Lung microvascular endothelial cell (primary cell): ENCODE data around the gene SNX9. TPM values are rescaled to one million over a fixed set of nuclear protein-coding genes. Genes with fewer than 3 reads are reported as not detected.
"Not testable (repeated sequence)": the region's sequence is repeated elsewhere in the genome, so short reads cannot be mapped to it uniquely, and the experiment has no call there.

ENCODE experiments used
- DNase-seq, 2 donors: peaks; one replicate each; pipeline versions ENCODE4 v3.0.0 to v3.0.0-alpha.2; 2010; ENCODE audit warnings: low read depth in 2 of 2
- total RNA-seq: library from RNA; depleted of rRNA; stranded (reverse); fragments of >200 nt; gene quantifications from 2 replicates; pipeline ENCODE4 v1.2.1, GENCODE V29; 2014

Gene SNX9
- 31.6 and 50.8 TPM in 2 replicates for total RNA-seq

DNA sequence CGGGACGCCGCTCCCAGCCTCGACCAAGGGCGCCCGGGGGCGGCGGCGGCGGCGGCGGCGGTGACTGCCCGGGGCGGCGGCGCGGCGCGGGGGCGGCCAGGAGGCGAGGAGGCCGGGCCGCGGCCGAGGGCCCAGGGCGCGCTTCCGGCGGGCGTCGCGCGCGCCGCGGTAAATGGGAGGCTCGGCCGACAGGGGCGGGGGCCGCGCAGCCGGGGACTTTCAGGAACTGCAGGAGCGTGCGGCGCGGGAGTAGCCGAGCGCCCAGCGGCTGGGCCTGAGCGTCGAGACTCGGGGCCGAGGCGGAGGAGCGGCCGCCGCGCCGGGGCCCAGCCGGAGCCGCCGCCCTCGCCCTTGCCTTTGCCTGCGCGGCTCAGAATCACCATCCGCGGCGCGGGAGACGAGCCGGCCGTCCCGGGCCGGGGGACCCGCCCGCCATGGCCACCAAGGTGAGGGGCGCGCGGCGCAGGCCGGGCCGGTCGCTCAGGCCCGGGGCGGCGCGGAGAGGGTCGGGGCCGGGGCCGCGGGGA lies at the start of gene SNX9:
Gene SNX9 (plus strand): TSS at position 246 of the 527 bp plus-strand sequence. CDS start 189 bp downstream, at position 435.
- DNase-seq, result peak; percentile 84

DNA sequence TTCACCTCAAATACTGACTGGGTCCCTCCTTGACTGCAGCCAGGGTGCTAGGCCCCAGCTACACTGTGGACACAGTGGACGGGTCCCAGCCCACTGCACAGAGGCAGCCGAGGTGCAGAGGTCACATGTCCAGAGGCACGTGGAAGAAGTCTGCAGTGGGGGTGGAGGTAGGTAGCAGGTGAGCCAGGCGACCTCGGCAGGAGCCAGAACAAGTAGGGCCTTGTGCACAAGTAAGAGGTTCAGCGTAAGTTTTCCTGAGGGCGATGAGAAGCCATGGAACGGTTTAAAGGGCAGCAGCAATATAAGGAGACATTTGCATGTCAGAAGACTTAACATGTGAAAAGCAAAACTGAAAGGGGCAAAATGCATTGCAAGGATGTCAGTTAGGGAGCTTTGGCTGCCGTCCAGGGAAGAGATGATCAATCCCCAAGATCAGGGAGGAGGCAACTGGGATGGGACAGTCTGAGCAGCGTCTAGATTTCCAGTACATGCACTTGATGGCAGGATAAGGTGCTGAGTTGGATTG lies 49.7 kb upstream of the SNX9 start:
- no peak for DNase-seq

DNA sequence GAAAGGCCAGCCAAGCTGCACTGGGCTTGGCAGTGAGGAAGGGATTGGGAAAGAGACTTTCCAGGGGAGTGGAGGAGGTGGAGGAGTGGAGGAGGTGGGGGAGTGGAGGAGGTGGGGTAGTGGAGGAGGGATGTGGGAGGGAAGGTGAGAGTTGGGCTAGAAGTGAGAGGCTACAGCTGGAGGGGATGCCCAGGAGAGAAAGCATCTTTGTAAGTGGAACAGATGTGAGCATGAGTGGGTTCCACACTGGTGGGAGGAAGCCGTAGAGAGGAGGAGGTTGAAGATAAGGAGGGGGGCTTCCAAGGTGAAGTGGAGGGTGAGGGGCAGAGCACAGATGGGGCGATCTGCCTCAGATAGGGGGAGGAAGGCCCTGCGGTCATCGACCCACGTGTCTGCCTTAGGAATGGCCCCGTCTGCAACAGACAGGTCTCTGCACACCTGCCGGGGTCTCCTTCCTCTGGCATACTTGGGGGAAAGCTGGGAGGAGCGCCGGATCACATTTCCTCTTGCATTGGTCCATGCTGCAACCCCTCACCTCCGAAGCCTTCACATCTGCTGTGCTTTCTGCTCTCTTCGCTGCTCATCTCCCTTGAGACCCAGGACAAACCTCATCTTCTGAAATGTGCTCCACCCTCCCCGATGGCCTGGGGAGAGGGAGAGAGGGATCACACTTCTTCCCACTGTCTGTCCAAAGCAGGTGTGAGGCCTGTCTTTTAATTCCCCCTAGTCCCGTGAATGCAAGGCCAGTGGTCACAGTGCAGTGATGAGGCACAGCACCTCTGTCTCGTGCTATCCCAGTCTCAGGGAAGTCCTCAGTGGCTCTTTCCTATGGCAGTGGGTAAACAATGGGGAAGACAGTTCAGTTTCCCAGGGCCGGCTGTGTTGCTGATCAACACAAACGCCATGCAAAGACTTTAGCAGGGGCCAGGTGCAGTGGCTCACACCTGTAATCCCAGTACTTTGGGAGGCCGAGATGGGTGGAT lies 48.6 kb upstream of the SNX9 start:
- no peak for DNase-seq

DNA sequence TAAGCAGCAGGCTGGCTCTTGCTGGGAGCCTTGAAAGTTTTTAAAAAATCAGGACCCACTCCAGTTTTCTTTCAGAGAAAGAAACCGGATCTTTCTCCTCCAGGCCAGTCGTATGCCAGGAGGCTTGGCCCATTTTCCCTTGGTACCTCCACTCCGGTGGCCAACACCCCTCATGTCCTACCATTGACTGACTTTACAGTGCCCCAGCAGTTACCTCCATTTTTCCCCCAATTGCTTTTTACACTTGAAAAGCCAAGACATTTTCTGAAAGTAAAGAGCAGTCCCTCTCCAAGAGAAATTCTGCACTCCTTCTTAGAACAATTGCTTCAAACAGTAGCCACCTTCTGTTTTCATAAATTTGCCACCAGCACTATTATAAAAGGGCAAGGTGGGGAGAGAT lies 47.7 kb upstream of the SNX9 start:
- no peak for DNase-seq

DNA sequence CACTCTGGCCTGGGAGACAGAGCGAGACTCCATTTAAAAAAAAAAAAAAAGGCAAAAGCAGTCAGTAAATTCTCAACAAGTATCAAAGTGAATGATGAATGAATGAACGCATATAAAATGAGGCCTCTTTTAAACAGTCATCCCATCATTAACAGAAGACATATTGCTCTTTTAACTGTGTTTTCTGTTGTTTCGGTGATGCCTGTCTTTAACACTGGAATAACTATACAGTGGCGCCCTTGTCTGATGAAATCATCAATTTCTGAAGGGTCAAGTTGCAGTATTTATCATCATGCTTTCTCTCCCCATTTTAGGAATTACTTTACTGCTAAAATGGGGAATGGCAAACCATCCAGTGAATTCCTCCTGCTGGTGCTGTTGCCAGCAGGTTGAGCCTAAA lies 45.7 kb upstream of the SNX9 start:
- DNase-seq, result no peak

DNA sequence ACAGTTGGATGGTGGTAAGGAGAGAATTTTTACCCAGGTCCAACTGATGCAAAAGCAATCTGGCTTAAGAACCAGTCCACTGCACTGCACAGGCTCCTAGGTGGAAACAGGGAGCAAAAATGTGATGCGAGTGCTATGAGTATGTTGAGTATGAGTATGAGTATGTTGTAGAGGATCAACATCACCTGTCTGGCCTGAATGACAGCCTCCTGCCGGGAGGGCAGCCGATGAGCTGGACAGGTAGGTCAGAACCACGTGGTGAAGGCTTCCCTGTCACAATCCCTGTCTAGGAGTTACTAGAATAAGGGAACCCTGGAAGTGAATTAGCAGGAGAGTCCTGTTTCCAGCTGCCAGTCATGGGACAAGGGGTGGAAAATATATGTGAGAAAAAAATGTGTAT lies 44.3 kb upstream of the SNX9 start:
- no peak for DNase-seq

DNA sequence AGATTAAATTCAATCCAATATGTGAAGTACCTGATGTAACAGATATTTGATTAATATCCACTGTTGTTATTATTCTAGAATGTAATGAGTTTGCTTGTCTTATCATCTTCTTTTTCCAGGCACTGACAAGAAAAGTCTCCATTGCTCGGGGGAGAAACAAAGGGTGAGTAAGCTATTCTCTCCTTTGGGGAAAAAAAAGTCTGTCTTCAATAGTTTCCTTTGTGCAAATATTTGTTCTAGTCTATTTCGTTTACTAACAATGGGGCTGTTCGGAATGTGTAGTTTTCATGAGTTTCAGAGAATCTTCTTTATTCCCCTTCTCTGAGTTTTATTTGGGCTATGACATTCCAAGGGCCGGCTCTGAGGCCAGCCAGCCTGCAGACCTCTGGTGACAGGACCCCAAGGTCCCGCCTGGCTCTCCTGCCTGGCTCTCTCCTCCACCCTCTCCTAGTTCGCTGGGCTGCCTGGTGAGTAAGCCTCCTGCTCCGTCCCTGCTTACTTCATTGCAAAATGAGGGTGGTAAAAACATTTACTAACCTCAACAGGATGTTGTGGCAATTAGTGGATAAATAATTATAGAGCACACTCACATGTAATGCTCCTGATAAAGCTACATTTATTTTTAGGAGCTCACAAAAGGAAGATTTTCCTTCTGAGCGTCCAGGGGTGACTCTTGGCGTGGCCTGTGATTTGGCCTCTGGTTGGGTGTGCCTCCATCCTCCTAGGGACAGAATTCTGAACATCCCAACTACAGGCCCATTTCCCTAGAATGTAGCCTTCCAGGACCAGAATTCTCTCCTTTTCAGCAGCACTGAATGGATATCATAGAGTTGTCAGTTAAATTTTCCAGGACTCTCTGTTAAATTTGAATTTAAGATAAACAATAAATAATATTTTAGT lies 43.1 kb upstream of the SNX9 start:
- DNase-seq, result no peak

DNA sequence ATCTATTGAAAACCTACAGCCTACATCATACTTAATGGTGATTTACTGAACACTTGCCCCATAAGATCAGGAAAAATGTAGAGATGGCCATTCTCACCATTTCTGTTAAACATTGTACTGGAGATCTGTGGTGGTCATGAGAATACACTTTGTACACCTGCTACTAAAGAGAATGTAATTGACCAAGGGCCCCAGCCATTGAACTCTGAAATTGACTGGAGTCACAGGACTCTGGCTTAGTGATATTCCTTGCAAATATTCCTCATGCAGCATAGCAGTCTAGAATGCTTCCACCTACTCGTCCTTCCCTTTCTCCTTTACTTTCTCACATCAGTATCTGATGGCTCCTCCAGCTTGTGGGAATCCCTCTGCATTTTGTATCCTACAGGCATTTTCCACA lies 37.4 kb upstream of the SNX9 start:
- no peak for DNase-seq

DNA sequence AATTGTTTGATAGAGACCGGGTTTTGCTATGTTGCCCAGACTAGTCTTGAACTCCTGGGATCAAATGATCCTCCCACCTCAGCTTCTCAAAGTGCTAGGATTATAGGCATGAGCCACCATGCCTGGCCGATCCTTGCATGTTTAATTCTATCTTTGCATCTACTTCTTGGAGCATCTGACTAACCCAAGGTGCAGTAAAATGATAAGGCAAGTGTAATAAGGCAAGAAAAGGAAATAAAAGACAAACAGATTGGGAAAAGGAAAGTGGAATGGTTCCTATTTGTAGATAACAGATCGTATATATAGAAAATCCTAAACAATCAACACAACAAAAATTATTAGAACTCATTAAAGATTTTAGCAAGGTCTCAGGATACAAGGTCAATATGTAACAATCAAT lies 36.8 kb upstream of the SNX9 start:
- no peak for DNase-seq

DNA sequence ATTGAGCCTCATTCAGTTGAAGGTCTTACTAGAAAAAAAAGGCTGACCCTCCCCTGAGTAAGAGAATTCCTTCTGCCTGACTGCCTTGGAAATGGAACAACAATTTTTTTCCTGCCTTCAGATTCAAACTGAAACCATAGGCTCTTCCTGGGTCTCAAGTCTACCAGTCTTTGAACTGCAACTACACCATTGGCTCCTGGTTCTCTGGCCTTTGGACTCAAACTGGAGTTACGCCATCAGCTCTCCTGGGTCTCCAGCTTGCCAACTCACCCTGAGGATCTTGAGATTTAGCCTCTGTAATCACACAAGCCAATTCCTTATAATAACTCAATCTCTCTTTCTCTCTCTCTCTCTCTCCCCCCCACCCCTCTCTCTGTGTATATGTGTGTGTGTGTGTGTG lies 36.0 kb upstream of the SNX9 start:
- DNase-seq, result no peak

DNA sequence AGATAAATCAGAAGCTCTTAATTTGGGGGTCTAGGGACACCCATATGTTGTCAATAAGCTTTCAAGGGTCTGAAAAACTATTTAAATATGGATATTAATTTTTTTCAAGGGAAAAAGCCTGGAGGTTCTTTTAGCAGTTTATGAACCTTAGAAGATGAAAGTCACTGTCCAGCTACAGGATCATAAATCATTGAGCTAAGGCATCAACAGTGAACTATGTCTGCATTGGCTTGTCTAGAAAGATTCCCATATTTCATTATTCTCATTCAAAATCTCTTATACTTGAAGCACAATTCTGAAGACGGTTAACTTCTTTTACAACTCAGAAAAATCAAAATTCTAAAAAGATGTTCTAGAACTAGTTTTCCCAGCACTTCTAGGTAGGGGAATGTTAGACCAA lies 34.9 kb upstream of the SNX9 start:
- DNase-seq, result no peak

DNA sequence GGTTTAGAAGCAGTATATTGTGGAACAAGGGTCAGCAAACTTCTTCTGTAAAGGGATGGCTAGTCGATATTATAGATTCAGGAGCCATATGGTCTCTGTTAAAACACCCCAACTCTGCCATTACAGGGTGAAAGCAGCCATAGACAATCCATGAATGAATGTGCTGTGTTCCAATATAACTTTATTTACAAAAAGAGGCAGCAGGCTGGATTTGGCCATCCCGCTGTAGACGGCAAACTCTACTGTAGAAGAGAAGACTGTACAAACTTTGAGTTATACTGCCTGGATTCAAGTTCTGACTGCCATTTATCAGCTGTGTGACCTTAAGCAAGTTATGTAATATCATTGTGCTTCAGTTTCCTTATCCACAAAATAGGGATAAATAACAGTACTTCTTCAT lies 33.7 kb upstream of the SNX9 start:
- DNase-seq, result no peak

DNA sequence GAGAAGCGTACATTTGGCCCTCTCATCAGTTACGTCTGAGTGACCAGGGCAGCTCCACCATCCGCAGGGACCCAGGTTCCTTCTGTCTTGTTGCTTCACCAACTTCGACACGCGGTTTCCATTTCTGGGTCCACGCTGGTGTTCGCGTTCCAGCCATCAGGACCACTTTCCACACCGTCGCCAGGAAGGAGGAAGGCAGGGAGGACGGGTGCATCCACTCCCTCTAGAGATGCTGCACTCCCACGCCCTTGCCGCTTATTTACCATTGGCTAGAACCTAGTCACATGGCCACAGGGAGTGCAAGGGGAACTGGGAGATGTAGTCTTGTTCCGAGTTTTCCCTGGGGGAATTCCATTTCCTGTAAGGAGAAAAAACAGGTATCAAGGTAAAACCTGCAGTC lies 33.2 kb upstream of the SNX9 start:
- no peak for DNase-seq

DNA sequence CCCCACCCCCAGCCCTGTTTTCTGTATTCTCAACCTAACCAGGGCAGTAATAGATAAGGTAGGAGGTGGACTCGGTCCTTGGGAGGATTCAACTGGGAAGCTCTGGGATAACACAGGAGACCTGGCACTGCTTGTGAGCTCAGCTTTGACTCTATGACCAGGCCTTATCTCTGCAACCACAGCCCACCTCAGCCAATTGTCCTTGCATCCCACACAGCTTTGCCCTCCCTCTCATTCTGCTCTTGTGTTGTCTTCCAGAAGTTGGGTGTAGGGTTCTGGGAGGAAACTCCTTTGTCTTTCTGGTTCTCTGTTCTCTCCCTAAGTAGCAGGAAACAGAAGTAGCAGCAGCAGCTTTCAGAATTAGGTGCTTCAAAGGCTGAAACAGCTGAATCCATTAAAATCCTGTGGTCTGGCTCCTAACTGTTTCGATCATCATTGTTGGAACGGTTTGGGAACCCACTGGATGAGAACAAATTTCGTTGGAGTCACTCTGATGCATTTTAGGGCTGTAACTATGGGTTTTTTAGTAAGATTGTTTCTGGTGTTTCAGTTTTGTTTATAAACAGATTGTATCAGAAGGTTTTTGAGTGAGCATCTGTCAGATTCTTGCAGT lies 32.4 kb upstream of the SNX9 start:
- DNase-seq, result no peak

DNA sequence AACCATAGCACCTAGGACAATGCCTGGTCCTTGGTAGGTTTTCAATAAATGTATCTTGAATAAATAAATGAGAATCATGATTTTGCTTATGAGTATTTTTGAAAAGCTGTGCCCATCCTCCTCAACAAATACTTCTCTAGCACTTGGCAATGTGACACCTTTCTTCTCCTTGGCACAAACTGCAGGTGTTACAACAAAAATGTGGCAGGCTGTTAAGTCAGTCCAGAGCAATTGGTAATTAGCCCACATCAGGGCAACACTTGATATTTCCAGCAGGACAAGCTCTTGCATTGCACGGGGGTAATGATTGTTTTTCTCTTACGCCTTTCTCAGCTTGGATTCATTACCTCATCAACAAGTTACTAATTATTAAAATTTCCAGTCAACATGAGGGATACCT lies 31.6 kb upstream of the SNX9 start:
- DNase-seq, result no peak

DNA sequence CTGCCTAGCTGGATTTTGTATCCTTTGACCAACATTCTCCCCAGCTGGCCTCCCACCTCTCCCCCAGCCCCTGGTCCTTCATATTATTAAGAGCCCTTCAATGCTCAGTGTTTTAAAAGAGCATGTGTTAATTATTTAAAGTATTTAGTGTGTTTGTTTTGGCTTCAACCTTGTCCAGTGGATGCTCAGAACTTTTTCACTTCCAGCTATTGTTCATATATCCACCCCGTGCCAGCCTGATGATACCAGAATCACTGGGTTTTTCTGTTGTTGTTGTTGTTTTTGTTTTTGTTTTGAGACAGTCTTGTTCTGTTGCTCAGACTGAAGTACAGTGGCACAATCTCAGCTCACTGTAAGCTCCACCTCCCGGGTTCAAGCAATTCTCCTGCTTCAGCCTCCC lies 30.4 kb upstream of the SNX9 start:
- DNase-seq, result peak; percentile 8 to 70

DNA sequence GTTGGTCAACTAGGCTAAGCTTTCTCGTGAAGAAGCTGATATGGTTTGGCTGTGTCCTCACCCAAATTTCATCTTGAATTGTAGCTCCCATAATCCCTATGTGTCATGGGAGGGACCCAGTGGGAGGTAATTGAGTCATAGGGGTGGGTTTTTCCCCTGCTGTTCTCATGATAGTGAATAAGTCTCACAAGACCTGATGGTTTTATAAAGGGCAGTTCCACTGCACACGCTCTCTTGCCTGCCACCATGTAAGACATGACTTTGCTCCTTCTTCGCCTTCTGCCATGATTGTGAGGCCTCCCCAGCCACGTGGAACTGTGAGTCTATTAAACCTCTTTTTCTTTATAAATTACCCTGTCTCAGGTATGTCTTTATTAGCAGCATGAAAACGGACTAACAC lies 29.0 kb upstream of the SNX9 start:
- DNase-seq, result not testable (repeated sequence)

DNA sequence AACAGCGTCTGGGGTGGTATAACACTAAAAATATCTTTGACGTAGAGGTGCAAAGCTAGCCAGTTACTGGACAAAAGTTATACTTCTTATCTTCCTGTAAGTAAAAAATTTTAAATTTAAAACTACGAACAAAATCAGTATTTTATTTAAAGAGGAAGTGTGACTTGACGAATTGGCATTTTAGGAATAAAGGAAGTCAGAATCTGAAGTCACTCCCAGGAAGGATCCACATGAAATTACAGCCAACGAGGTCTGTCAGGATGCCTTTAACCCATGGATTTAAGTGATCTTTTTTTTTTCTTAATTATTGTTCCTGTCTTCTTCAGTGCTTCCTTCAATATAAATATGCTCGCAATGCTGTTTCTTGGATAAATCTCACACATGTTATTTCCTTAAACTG lies 27.2 kb upstream of the SNX9 start:
- no peak for DNase-seq

DNA sequence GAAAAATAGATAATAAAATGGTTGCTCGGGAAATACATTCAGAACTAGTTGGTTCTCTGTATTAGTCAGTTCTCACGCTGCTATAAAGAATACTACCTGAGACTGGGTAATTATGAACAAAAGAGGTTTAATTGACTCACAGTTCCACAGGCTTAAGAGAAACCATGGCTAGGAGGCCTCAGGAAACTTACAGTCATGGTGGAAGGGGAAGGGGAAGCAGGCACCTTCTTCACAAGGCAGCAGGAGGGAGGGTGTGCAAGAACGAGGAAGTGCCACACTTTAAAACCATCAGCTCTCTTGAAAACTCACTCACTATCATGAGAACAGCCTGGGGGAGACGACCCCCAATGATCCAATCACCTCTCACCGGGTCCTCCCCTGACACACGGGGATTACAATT lies 24.2 kb upstream of the SNX9 start:
- DNase-seq, result no peak

DNA sequence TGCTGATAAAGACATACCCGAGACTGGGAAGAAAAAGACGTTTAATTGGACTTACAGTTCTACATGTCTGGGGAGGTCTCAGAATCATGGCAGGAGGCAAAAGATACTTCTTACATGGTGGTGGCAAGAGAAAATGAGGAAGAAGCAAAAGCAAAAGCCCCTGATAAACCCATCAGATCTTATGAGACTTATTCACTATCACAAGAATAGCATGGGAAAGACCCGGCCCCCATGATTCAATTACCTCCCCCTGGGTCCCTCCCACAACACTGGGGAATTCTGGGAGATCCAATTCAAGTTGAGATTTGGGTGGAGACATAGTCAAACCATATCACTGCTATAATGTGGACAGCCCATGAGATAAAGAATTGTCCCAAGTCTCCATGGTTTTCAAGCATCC lies 23.5 kb upstream of the SNX9 start:
- not testable (repeated sequence) for DNase-seq
